Thyroid gland (tissue), 4 donors: ENCODE results near the gene GP9.

Source experiments
- CTCF ChIP-seq, 6 experiments: fragments of 200-600 bp in 3 of 6; fragments of 450-650 bp in 3 of 6; sonication (generic) in 3 of 6; IDR thresholded peaks; one replicate each; pipeline ENCODE4 v1.5.1; 2016 to 2019; ENCODE audit warnings: antibody characterized with exemption in 6 of 6, mild to moderate bottlenecking in 2 of 6, inconsistent platforms in 1 of 6, moderate library complexity in 1 of 6
- POLR2A ChIP-seq, 2 donors: fragments of 450-650 bp; IDR thresholded peaks; one replicate each; pipeline ENCODE4 v1.6.1; 2017; ENCODE audit warnings: antibody characterized with exemption in 2 of 2, mild to moderate bottlenecking in 2 of 2, moderate library complexity in 1 of 2

- TF ChIP-seq CTCF (IDR thresholded peaks at IDR 0.05) (no peak), POLR2A (IDR thresholded peaks at IDR 0.05) (no peak)
Observed at GRCh38 chr3:129105862-129106261, 45.3 kb downstream of the GP9 start.
